Mesangial cell (primary cell): ENCODE measurements around the gene CITED2. TPM values are rescaled to one million over a fixed set of nuclear protein-coding genes. Genes with fewer than 3 reads are reported as not detected.

Source experiments
- total RNA-seq: library from RNA; depleted of rRNA; stranded (reverse); fragments of >200 nt; gene quantifications from 2 replicates; pipeline ENCODE4 v1.2.3, GENCODE V29; 2015

Gene CITED2
- 134 and 433 TPM in 2 replicates for total RNA-seq

DNA sequence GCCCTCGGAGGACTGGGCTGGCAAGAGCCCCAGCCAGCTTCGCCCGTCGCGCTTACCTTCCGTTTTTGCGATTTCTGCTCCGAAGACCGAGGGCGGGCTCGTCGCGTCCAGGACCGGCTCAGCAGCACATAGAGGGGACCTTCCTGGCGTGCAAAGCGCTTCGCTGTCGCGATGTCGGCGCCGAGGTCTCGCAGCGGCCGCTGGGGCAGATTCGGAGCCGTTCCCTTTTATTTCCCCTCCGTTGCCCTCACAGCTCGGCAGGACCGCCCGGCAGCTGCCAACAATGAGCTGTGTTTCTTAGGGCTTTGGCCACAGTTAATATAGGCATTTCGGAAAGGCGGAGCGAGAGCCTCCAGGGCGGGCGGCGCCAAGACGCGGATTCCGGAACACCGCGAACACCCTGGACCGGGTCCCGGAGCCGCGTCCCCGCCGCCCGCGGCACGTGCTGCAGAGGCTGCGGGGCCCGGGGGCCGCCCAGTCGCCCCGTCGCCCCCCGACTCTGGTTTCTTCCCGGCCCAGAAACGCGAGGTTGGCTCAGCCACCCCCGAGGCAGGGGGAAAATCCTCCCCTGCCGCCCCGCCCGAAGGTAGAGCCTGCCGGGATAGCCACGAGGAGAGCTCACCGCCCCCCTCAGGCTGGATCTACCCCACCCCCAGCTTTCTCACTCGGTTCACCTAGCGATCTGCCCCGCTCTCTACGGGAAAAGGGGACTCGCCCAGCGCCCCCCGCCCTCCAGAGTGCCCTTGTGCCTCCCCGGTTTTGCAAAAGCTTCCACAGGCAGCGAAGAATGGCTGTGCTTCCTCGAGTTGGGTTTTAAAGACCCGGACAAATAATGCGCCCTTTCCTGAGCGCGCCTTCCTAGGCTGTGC, at the start of gene CITED2:
Gene CITED2 (minus strand): TSS at position 292 of the 869 bp plus-strand sequence. CDS start 704 bp downstream, outside the sequence.

Other genes with a start within 250 kb of the CITED2 start
- 6.7 and 9.5 TPM in 2 replicates for gene HECA, start 239.6 kb downstream of the CITED2 start, total RNA-seq
- gene TXLNB, start 82.7 kb downstream of the CITED2 start, total RNA-seq = not detected in 2 replicates